ENCODE data around the gene CLINT1. TPM values are rescaled to one million over a fixed set of nuclear protein-coding genes. Genes with fewer than 3 reads are reported as not detected.

Gene CLINT1
- total RNA-seq, 4 donors from 2014 or later, result 83.9 to 123 (median 99.1) TPM

DNA sequence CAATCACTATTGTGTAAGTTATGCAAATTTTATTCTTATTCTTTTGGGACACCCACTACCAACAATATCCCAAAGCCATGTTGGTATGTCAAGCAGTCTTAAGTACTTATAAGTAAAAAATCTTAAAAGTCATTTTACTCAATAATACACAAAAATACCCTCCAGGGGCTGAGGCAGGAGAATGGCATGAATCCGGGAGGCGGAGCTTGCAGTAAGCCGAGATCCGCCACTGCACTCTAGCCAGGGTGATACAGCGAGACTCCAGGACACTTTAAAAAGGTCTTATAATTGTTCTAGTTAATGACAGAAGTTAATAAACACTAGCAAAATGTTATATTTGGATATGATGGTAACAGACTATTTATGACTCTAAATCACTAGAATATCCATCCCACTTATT lies 16.8 kb downstream of the CLINT1 start:
- no peak for DNase-seq (ENCODE audit: low spot score)
- ATAC-seq (ENCODE audit: low FRiP score), result no peak
- TF ChIP-seq CTCF (IDR thresholded peaks at IDR 0.05), result no peak

DNA sequence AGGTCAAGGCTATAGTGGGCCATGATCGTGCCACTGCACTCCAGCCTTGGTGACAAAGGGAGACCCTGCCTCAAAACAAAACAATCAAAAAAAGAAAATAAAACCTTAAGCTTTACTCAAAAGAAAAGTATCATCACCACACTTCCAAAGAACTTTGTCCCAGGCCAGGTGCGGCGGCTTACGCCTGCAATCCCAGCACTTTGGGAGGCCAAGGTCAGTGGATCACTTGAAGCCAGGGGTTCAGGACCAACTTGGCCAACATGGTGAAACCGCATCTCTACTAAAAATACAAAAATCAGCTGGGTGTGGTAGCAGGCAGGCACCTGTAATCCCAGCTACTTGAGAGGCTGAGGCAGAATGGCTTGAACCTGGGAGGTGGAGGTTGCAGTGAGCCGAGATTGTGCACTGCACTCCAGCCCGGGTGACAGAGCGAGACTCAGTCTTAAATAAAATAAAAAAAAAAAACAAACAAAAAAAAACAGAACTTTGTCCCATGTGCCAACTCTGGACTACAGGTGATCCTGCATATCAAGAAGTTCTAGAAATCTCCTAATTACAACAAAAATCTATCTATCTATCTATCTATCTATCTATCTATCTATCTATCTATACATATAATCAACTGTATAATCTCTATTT lies 19.7 kb downstream of the CLINT1 start:
- no peak for DNase-seq (ENCODE audit: low spot score)
- TF ChIP-seq CTCF (IDR thresholded peaks at IDR 0.05), result no peak
- ATAC-seq (ENCODE audit: low FRiP score), result no peak

DNA sequence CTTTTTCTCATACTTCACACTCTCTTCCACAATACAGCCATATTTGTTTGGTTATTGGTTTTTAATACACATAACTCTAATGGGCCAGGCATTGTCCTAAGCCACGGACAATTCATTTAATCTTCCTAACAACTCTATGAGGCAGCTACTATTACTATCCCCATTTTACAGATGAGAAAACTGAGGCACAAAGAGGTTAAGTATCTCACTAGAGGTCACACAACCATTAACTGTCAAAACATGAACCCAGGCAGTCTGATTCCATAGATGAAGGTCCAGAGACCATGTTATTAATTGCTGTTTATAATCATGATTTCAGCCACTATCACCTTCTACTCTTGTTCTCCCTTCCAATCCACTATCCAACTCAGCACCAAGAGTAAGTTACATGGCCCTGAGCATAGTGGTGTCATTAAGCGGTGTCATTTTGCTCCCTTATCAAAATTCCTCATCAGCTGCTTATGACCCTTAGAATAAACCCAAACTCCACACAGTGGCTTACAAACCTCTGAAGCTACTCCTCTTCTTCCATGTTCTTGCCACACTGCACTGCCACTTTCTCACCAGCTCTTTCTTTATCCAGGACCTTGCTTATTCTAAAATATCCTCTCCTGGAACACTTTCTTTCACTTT lies 22.7 kb downstream of the CLINT1 start:
- DNase-seq (ENCODE audit: low spot score) (no peak), ATAC-seq (ENCODE audit: low FRiP score) (no peak)
- TF ChIP-seq CTCF (IDR thresholded peaks at IDR 0.05), result no peak

DNA sequence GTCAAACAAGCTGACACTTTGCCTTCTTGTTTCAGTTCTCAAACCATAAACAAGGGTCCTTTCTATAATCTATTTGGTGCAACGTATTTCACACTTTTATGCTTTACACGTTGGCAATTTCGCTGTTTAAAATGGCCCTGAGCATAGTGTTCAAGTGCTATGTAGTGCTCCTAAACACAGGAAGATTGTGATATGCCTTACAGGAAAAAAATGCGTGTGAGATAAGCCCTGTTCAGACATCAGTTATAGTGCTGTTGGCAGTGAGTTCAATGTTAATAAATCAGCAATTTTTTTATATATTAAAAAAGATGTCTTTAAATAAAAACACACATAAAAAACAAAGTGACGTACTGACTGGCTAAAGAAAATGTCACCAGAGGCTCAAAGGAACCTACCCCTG lies 23.9 kb downstream of the CLINT1 start:
- ATAC-seq (ENCODE audit: low FRiP score), result no peak
- TF ChIP-seq CTCF (IDR thresholded peaks at IDR 0.05), result no peak
- no peak for DNase-seq (ENCODE audit: low spot score)

GRCh38 chr5:157828944-157829639 lies 29.9 kb downstream of the CLINT1 start:
- DNase-seq (ENCODE audit: low spot score) (no peak), ATAC-seq (ENCODE audit: low FRiP score) (no peak)
- no peak for TF ChIP-seq CTCF (IDR thresholded peaks at IDR 0.05)

DNA sequence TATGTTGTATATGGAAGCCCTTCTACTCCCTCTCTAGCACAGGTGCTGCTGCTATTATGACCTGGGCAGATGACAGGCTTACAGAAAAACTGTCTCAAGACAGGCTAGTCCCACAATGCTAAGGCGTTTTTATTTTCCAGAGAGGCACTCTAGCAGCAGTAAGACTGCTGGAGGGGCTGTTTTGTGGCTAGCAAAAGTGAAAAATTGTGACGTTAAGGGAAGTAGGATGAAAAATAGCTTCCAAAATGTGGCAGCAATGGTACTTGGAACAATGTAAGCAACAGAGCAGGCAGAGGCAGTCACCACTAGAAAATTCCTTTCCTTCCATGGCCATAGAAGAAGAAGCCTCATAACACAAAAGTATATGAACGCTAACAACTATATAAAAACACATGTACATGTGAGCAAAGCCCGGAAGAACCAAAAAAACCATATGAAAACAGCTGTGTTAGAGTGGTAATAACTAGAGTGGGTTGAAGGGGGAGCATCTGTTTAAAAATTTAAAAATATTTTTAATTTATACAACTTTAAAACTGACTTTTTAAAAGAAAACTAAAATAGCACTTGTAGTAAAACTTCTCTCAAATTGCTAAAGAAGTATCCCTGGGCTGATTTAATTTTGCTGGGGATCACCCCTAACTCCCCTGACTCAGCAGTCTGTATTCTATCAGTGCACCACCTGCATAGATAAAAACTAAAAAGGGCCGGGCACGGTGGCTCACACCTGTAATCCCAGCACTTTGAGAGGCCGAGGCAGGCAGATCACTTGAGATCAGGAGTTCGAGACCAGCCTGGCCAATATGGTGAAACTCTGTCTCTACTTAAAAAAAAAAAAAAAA lies 30.6 kb downstream of the CLINT1 start:
- DNase-seq (ENCODE audit: low spot score) (no peak), ATAC-seq (ENCODE audit: low FRiP score) (no peak)
- TF ChIP-seq CTCF (IDR thresholded peaks at IDR 0.05), result no peak
